Activated CD8-positive, alpha-beta T cell treated with anti-CD3 and anti-CD28 coated beads for 36 hours (primary cell): ENCODE data around the gene RAI1. TPM values are rescaled to one million over a fixed set of nuclear protein-coding genes. Genes with fewer than 3 reads are reported as not detected.

Source experiments
- ATAC-seq: fragments of 200-7000 bp; cut with Tn5 transposase; one replicate; pipeline ENCODE4 v1.10.0; 2021; ENCODE audit warnings: mild to moderate bottlenecking, moderate library complexity
- CTCF ChIA-PET: fragments of 350-600 bp; sonication (Branson Sonifier 250); formaldehyde crosslinking; loops from one replicate; lab custom pipeline; 2021; ENCODE audit warnings: antibody characterized with exemption; lab: Charles Lee
- POLR2A ChIA-PET: fragments of 350-600 bp; sonication (Branson Sonifier 250); formaldehyde crosslinking; loops from one replicate; lab custom pipeline; 2021; ENCODE audit warnings: antibody characterized with exemption; lab: Charles Lee
- DNase-seq: peaks from one replicate; pipeline ENCODE4 v3.0.0-alpha.2; 2020
- H3K27ac Mint-ChIP-seq: one replicate; pipeline ENCODE4 v1.8.0; 2021; ENCODE audit warnings: mild to moderate bottlenecking, mixed read lengths
- H3K27me3 Mint-ChIP-seq: one replicate; pipeline ENCODE4 v1.8.0; 2021; ENCODE audit warnings: mixed read lengths
- H3K36me3 Mint-ChIP-seq: one replicate; pipeline ENCODE4 v1.8.0; 2021; ENCODE audit warnings: low read depth, mixed read lengths
- H3K4me1 Mint-ChIP-seq: one replicate; pipeline ENCODE4 v1.8.0; 2021; ENCODE audit warnings: low read depth, mixed read lengths
- H3K4me3 Mint-ChIP-seq: one replicate; pipeline ENCODE4 v1.8.0; 2021; ENCODE audit warnings: mild to moderate bottlenecking, moderate library complexity, mixed read lengths
- H3K9me3 Mint-ChIP-seq: one replicate; pipeline ENCODE4 v1.8.0; 2021; ENCODE audit warnings: mixed read lengths
- CTCF ChIP-seq: fragments of 200-600 bp; IDR thresholded peaks from one replicate; pipeline ENCODE4 v1.8.0; 2022; ENCODE audit warnings: antibody characterized with exemption, mild to moderate bottlenecking
- intact Hi-C: fragments of 100-400 bp; cut with micrococcal nuclease; formaldehyde crosslinking; loops from one replicate; pipeline ENCODE4 v1.10.0; 2022
- total RNA-seq, 2 experiments: library from RNA; stranded (reverse); gene quantifications; one replicate each; pipeline ENCODE4 v1.2.3, GENCODE V29; 2021

The RAI1 gene
- total RNA-seq, 2 experiments from 2014 or later = 18.1 to 20.3 TPM

- no peak for DNase-seq
- no peak overlapping the region for H3K27ac Mint-ChIP-seq
- ChIA-PET POLR2A (interaction anchor here (1.1 kb wide), 1 partner anchor 10 kb away, joined by 4 read pairs; no protein-coding TSS in a partner anchor), CTCF (no interaction called here)
- H3K4me1 Mint-ChIP-seq = peaks cover 30% of the 10 kb centered on the region
- no peak overlapping the region for H3K4me3 Mint-ChIP-seq
- no peak for TF ChIP-seq CTCF
- H3K27me3 Mint-ChIP-seq = no peaks in the 10 kb centered on the region
- intact Hi-C loops = no loop called here
- no peak for ATAC-seq
- no peaks in the 10 kb centered on the region for H3K9me3 Mint-ChIP-seq
- no peaks in the 10 kb centered on the region for H3K36me3 Mint-ChIP-seq
Measured at GRCh38 chr17:17742688-17743390, 61.6 kb downstream of the RAI1 start.

- ATAC-seq = no peak
- H3K9me3 Mint-ChIP-seq = no peaks in the 10 kb centered on the region
- H3K27ac Mint-ChIP-seq = no peak overlapping the region
- no peak for DNase-seq
- peaks cover 29% of the 10 kb centered on the region for H3K4me1 Mint-ChIP-seq
- no peak for TF ChIP-seq CTCF
- H3K27me3 Mint-ChIP-seq = no peaks in the 10 kb centered on the region
- H3K36me3 Mint-ChIP-seq = no peaks in the 10 kb centered on the region
- CTCF ChIA-PET = no interaction called here
- H3K4me3 Mint-ChIP-seq = no peak overlapping the region
- intact Hi-C loops = no loop called here
- POLR2A ChIA-PET = interaction anchor here (1.1 kb wide), 1 partner anchor 11 kb away, joined by 4 read pairs; no protein-coding TSS in a partner anchor
Measured at GRCh38 chr17:17743391-17744112, 62.3 kb downstream of the RAI1 start.

DNA sequence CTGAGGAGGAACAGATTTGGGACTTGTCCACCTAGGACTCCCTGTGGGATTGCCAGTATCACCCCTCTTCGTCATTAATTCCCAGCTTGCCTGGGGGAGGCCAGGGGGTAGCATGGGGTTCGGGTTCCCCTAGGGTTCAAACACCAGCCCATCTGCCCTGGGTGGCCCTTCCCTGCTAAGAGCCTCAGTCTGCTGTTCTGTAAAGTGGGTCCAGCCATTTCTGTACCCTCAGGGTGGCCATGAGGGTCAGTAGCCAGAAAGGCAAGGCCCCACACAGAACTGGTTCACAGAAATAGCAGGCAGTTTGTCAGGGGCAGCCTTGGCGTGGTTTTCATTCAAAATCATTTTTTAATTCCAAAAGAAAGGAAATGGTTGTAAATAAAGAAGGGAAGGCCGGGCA is 62.9 kb downstream of the RAI1 start:
- H3K4me1 Mint-ChIP-seq = peaks cover 27% of the 10 kb centered on the region
- DNase-seq (no peak), ATAC-seq (no peak)
- no peak overlapping the region for H3K27ac Mint-ChIP-seq
- H3K9me3 Mint-ChIP-seq = no peaks in the 10 kb centered on the region
- H3K27me3 Mint-ChIP-seq = no peaks in the 10 kb centered on the region
- intact Hi-C loops = no loop called here
- H3K36me3 Mint-ChIP-seq = no peaks in the 10 kb centered on the region
- H3K4me3 Mint-ChIP-seq = no peak overlapping the region
- no peak for TF ChIP-seq CTCF
- ChIA-PET POLR2A (interaction anchor here (1.1 kb wide), 1 partner anchor 11 kb away, joined by 4 read pairs; no protein-coding TSS in a partner anchor), CTCF (no interaction called here)

DNA sequence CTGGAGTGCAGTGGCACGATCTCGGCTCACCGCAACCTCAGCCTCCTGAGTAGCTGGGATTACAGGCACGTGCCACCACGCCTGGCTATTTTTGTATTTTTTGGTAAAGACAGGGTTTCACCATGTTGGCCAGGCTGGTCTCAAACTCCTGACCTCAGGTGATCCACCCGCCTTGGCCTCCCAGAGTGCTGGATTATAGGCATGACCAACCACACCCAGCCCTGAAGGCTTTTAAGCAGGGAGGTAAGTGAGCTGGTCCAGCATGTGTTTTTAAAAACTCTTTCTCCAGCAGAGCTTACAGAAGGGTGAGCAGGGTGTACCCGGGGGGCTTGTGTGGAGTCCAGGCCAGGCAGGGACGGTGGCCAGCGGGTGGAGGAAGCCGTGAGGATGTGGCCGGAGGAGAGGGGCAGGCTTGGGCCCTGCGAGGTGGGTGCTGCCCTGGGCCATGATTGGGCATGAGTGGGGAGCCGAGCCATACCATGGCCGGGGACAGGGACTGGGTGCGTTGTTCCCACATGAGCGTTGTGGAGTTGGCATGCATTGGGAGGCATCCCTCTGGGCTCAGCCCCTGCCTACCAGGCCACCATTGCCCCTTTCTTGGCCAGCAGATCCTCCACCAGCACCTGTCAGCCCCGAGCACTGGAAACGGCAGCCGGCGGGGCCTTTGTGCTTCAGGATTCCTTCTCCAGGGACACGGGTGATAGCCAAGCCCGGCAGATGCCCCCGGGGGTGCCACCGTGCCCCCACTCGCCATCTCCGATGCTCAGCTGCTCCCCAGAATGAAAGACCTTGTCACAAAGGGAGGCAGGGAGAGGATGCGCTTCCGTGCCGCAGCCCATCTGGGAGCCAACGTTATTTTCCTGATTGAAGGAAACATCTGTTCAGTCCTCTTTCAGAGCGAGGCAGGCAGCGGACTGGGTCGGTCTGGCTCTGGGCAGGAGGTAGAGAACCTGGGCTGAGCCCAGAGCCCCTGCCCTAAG is 64.5 kb downstream of the RAI1 start:
- Mint-ChIP-seq H3K27me3 (no peaks in the 10 kb centered on the region), H3K4me3 (no peak overlapping the region), H3K4me1 (peaks cover 29% of the 10 kb centered on the region), H3K36me3 (no peaks in the 10 kb centered on the region), H3K9me3 (no peaks in the 10 kb centered on the region), H3K27ac (no peak overlapping the region)
- POLR2A ChIA-PET = no interaction called here
- DNase-seq (no peak), ATAC-seq (no peak)
- no peak for TF ChIP-seq CTCF
- intact Hi-C loops = no loop called here
- CTCF ChIA-PET = interaction anchor here (0.7 kb wide), 1 partner anchor 11 kb away, joined by 3 read pairs; no protein-coding TSS in a partner anchor
